GM18907 (cell line): Measurements from ENCODE around the gene CTDSPL.

Experiments used
- ATAC-seq: cut with Tn5 transposase; IDR thresholded peaks from one replicate; pipeline ENCODE4 v1.9.1; 2021; ENCODE audit warnings: mild to moderate bottlenecking, moderate library complexity; ENCODE audit not compliant: unreplicated experiment

Gene CTDSPL

DNA sequence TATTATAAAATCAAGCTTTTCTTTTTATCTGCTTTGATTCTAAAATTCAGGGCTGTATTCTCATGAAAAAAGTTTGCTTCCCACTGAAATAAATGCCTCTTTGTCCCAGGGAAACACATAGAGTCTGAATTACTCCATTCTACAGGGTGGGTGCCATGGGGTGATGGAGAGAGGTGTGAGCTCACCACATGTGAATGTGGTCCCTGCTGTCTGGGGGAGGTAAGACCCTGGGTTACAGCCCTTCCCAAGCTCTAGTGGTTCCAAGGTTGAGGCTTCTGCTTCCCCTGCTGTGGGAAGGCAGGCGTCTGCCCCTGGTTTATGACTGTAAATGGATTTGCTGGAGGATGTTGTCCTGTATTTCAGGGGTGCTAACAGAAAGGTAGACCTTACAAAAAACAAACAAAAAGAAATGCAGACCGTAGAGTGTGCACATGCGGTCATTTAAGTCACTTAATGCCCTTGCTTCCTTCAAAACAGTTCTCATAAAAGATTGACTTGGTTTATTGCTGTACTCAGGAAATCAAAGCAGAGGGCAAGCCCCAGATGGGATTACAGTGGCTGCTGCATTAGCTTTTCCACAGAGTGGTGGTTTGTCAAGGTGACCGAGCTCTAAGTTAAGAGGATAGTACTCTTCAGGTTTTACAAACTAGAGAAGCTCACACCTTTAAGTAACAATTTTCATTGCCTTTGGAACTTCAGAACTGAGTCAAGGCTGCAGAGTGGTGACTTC lies 49.2 kb downstream of the CTDSPL start:
- ATAC-seq: no peak

DNA sequence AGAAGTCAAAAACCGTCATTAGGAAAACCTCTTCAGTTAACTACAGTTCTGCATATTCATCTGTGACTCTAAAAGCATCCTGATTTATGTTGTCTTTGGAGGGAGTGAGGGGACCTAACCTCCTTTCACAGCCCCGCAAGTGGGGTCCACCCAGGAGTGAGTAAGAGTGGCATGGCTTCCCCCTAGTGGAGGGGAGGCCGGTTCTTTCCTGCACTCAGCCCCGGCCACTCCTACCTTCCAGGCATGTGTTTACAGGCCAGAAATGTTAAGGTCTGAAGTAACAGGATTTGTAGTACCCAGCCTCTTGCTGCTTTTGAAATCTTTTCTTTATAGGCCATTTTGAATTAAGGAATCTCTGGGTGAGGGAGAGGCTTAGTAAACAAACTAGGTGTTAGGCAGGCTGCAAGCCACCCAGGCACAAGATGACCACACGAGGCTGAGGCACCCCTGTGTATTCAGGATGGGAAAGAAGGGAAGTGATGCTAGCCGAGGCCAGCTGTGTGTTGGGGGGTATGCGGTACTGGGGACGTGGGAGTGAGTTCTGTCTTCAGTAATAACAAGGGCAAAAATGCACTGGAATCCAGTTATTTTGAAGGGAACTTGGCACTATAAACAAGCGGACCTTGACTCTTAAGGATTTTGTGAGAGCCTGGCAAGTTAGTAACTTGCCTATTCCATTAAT lies 50.5 kb downstream of the CTDSPL start:
- ATAC-seq: no peak

DNA sequence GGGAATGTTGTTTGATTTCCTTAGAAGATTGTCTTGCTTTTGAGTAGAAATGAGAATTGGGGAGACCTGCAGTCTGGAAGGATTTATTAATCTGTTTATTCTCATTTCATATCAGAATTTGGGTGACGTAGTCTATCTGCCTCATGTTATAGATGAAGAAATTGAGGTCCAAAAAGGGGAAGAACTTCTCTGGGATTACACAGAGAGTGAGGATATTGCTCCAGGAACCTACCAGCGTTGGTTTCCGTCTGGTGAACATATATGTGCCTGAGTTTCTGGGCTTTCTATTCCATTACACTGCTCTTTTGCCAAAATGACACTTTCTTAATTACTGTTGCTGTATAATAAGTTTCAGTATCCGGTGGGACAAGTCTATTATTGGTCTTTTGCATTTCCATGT lies 51.8 kb downstream of the CTDSPL start:
- ATAC-seq: no peak

DNA sequence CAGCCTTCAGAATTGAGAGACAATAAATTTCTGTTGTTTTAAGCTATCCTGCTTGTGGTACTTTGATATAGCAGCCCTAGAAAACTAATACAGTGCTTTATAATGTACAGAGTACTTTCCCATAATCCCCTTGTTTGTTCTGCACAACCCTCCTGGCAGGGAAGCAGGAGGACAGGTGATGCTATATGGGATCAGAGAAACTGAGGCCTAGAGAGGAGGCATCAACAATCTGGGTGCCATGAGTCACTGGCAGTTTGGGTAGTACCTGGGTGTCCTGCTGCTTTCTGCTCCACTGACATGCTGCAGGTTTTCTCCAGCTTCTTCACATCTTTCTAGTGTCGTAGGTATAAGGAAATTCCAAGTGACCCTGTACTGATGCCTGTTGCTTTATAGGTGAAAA lies 55.0 kb downstream of the CTDSPL start:
- ATAC-seq: no peak

DNA sequence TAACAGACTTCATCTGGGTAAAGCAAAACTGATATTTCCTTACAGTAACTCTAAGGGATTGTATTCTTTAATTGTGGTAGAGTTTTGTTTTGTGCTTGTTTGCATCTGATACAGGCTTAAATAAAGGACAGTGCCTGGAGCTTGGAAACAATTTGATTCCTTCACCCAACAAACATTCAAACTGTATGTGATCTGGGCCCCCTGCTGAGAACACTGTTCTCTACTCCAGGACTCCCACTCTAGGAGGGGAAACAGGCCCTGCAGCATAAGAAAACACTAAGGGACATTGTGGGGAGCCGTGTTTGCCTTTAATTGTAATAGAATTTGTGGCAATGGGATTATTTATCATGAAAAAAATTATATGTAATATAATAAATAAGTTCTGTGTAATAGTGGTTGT lies 56.9 kb downstream of the CTDSPL start:
- no peak for ATAC-seq

DNA sequence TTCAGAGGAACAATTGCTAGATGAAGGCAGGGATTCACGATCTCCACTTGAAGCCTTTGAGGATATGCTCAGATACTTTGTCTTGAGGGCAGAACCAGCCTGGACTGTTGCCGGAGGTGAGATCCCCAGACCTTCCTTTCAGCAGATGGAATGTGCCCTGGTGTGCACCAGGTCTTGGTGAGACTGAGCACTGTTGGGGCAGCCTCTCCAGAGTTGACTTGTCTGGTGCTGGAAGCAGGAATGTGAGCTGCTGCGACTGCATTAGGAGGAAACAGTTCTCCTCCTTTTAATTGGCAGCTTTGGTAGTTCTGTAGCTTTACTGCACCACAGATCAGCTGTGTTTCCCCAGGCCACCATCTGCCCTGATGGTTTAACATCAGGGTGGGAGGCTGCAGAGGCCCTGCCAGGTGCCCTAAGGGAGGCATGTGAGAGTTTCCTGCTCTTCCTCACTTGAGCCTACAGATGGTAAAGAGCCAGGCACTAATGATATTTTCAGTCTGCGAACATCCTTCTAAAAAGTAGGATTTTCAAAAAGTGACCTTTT lies 58.5 kb downstream of the CTDSPL start:
- no peak for ATAC-seq

DNA sequence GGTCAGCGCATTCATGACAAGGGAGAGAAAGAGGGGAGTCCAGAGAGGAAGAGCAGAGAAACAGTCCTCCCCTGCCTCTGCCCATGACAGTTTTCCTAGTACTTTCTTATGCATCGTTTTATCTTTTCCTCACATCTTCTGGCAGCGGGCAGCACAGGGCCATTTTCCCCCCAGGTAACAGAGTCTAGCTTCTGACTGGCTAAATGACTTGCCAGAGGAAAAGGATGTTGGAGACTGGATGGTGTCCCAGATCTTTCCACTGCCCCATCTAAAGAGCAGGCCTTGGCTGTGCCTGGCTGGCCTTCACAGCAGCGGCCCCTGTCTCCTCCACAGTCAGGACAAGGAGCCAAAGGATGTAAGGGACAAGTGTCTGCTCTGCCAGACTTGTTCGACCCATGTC lies 59.3 kb downstream of the CTDSPL start:
- no peak for ATAC-seq

DNA sequence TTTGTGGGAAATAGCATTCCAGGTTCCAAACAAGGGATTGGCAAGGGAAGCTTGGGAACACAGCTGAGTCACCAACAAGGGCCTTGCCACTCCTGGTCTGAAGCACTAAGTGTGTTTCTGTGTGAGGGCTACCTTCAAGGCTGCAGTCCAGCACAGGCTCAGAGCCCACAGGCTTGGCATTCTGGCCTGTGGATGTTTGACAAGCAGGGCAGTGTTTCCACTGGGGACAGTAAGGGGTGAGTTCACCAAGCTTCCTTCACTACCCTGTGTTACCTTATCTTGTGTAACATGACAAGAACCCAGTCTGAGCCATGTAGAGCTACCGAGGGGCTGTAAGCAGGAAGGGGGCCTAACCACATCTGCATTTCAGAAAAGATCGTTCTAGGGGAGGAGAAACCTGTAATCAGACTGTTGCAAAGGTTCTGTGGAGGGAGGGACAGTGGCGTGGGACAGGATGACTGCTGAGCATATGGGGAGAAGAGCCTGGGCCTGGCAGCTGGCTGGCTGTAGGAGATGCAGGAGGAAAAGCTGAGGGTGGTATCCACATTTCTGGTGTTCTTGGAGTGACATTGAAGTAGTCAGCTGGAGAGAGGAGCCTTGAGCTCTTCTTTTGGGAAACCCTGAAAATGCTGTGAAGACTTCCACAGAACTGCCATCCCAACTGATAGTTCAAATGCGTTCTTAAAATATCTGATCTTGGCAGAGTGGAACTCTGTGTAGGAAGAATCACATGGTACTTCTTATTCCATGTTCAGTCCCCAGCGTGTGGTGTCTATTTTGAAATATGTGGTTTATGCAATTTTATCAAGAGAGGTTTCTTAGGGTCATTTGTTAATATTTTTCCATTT lies 61.3 kb downstream of the CTDSPL start:
- no peak for ATAC-seq

DNA sequence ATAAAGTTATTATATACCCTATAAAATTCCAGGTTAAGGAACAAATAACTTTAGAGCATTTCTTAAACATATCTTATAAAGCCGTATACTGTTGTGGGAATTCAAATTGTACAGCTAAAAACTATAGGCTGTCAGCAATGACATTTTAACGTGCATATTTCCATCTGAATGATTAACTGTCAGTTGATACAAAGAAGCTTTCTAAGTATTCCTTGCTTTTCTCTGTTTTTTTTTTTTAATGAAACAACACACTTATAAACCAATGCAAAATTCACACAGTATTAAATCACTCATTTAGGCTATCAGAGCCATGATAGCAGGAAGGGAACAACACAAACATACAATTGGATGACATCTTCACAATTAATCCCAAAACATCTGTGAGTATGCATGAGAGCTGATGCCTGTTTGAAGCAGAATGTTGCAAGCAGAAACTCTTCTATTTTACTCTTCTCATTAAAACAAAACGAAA lies 61.9 kb downstream of the CTDSPL start:
- no peak for ATAC-seq

DNA sequence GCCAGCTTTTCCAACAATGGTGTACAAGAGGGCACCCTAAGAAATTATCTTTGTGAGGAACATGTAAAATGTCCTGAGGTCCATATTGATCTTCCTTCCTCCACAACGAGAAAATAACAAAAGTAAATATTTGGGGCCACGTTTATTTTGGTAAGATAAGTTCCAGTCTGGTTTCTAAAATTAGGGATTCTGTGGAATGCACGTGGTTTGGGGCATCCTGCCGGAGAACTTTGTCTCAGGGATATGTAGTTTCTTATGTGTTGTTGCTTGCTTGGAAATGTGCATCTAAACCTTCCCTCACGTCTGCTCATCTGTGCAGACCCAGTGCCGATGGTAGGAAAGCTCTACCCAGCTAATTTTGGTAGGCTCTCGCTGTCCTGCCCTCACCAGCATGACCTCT lies 62.8 kb downstream of the CTDSPL start:
- ATAC-seq: no peak

DNA sequence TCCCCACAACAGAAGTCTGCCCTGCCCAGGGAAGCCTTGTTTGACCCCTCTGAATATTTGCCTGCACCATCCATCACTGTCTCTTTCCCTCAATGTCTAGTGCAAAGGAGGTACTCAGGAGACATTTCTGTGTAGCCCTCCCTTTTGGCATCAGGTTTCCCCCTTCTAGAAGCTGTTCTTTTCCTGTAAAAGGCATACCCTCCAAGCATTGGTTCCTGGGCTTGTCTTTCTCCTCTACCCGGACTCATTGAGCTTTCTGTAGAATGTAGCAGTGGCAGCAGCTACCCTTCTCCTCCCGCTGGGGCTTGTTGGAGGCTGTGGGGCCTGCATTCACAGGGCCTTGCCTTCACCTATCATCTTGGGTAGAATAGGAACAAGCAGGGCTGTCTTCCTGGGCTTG lies 63.5 kb downstream of the CTDSPL start:
- no peak for ATAC-seq

DNA sequence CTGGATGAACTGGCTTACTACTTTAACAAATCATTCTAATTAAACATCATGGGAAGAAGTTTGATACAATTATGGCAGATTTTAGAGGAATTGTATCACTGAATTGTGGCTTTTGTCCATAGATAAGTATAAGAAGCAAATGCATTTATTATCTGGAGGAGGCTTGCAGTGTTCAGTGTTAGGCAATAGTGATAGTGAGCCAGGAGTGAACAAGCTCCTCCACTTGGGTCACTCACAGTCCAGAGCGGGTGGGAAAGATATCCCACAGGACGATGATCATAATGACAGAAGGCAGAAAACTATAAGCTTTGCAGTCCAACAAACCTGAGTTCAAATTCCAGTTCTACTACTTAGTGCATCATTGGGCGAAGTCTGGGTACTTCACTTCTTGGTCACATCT lies 64.9 kb downstream of the CTDSPL start:
- no peak for ATAC-seq

DNA sequence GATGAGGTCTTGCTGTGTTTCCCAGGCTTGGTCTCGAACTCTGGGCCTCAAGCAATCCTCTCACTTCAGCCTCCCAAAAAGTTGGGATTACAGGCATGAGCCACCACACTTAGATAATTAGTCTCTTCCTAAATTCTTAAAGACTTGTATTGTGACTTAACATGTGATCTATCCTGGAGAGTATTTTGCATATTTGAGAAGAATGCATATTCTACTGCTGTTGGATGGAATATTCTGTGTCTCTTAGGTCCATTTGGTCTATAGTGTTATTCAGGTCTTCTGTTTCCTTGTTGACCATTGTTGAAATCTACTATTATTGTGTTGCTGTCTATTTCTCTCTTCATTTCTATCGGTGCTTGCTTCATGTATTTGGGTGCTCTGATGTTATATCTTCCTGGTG lies 68.8 kb downstream of the CTDSPL start:
- ATAC-seq: no peak

DNA sequence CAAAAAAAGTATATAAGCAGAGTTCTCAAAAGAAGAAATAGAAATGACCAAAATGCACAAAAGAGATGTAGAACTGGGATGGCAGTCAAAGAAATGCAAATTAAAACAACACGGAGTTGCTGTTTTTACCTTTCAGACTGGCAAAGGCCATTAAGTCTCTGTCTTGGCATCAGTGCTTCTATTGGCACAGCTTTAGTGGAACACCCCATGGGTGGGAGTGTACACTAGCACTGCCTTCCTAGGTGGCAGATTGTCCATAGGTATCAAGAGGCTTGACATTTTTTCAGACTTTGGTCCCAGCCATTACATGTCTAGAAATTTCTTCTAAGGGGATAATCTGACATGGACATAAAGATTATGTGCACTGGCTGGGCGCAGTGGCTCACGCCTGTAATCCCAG lies 70.8 kb downstream of the CTDSPL start:
- no peak for ATAC-seq

DNA sequence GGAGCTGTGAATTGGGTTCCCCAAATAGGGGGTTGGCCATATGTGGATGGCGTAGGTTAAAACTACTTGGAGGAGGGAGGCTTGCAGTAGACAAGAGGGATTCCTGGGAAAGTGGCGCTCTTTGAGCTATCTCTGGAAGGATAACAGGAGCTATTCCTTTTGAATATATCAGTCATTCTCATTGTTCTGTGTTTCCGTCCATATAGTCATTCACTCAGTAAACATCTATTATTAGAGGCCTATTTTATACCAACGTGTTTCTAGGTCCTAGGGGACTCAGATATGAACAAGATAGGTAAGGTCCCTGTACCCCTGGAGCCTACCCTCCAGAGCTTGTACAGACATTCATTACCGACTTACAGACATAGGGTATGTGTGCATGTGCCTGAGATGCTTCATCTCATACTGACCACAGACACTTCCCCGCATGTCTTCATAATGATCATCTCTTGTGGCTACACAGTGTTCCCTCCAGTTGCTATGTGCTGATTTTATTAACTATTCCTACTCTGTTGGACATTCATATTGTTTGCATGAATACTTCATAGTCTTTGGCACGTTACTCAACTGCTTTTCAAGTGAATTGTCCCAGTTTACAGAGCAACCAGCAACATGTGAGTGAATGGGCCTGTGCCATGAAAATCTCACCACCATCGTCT lies 73.1 kb downstream of the CTDSPL start:
- no peak for ATAC-seq

DNA sequence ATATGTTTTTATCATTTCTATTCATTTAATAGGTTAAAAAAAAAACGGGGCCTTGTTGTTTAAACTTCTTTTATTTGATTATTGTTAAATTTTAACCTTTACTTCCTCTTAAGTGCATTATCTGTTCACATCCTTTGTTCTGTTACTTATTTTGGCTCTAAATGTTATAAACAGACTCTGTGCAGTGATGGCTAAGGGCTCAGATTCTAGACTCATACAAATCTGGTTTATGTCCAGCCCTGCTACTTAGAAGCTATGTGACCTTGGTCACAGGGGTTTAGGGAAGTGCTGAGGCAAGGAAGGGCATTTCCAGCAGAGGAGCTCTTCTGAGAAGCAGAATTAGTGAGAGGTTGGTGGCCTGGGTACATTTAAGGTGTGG lies 73.6 kb downstream of the CTDSPL start:
- no peak for ATAC-seq

DNA sequence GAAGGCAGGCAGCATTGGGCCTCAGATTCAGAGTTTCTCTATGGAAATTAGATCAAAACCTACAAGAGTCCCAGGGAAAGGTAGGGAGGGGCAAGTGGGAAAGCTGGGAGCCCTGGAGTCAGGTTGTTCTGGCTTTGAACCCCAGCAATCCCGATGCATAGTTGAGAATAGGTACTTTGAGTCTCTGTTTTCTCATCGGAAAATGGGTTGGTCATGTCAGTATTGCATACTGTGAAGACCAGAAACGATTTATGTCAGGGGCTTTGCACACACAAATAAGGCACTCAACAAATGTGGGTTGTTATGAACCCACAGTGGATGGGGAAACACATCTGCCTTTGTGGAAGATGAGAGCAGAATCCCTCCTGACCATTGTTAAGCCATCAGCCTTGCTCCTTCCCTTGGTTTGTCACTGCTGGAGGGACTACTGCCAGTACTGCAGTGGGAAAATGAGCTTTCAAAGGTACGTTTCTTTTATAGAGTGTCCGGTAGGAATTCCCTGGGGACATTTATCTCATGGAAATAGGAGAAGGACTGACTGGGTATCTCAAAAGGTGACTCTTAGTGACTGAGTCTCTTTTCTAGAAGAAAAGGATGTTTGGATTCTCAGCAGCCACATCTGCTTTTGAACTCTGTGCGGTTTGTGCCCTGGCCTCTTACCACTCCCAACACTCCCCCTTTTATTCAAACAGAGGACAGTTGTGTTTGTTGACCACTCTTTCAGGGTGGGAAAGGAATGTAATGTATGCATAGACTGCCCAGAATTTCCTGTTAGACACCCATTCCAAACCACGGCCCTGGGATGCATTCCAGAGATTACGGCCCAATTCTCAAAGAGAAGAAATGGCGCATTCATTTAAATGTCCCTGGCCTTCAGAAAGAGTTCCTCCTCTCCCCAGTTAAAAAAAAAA lies 74.3 kb downstream of the CTDSPL start:
- ATAC-seq: no peak

DNA sequence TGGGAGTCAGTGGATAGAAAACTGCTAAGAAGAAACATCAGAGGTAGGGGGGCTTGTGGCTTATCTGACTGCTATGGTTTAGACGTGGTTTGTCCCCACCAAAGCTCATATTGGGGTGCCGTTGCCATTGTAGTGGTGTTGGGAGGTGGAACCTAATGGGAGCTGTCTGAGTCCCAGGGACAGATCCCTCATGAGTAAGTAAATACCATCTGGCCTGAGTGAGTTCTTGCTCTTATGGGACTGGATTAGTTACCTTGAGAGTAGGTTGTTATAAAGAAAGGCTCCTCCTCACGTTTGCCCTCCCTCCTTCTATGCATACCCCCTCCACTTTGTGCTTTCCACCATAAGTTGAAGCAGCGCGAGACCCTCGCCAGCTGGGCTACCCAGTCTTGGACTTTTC lies 75.5 kb downstream of the CTDSPL start:
- ATAC-seq: no peak

DNA sequence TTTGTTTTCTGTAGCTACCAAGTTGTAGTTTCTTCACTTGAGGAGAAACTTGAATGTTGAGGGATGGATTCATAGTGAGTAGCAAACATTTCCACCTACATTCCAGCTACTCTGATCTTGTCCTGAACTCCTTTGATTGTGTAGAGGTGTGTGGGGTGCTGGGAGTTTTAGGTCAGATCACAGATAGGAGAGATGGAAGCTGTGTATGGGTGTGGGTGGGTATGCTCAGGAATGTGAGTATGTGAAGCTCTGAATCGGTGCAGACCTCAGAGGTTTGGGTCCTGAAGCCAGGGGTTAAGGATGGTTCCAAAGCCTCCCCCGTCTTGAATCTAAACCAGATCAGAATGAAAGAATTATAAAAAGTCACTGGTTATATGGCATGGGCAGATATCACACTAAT lies 76.3 kb downstream of the CTDSPL start:
- no peak for ATAC-seq
